Measurements from ENCODE around the gene ZNF253. TPM values are rescaled to one million over a fixed set of nuclear protein-coding genes. Genes with fewer than 3 reads are reported as not detected.
"Not testable (repeated sequence)": the region's sequence is repeated elsewhere in the genome, so short reads cannot be mapped to it uniquely, and the experiment has no call there.

Gene ZNF253
- total RNA-seq, 1 experiment from 2014 or later = 1.8 TPM

DNA sequence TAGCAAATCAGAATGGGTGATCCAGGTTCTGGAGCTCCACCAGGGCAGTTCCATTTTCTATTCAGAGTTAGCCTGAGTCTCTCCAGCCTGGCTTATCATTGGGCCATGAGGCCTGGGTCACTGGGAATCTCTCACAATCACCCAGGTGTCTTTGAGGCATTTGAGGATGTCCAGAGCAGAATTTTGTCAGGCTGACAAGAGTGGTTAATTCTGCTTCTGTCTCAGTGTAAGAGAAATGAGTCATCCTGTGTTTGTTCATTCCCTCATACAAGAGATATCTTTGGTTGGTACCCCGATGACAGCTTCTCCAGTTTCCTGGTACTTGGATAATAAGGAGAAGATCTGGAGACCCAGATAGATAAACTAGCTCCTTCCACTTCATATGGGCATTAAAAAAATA is 45.5 kb downstream of the ZNF253 start:
- ChIA-PET POLR2A (interaction anchor here (0.7 kb wide), 1 partner anchor 846 kb away, joined by 3 read pairs; no protein-coding TSS in a partner anchor), CTCF (no interaction called here)
- Mint-ChIP-seq H3K4me1 (ENCODE audit: insufficient read depth, unreplicated experiment) (no peaks in the 10 kb centered on the region), H3K36me3 (ENCODE audit: insufficient read depth, unreplicated experiment) (peaks cover 7% of the 10 kb centered on the region), H3K4me3 (ENCODE audit: unreplicated experiment) (no peak overlapping the region), H3K27me3 (ENCODE audit: insufficient read depth, unreplicated experiment) (no peaks in the 10 kb centered on the region), H3K9me3 (ENCODE audit: unreplicated experiment) (peaks cover 8% of the 10 kb centered on the region), H3K27ac (ENCODE audit: low read depth, unreplicated experiment) (no peak overlapping the region)
- intact Hi-C loops (cut with micrococcal nuclease) = no loop called here
- DNase-seq (ENCODE audit: unreplicated experiment) = no peak
- BruUV-seq (replicated peaks) = no TSS peak
- no peak for TF ChIP-seq CTCF (IDR thresholded peaks at IDR 0.05; ENCODE audit: unreplicated experiment)

- no peak for TF ChIP-seq CTCF (IDR thresholded peaks at IDR 0.05; ENCODE audit: unreplicated experiment)
- H3K27me3 Mint-ChIP-seq (ENCODE audit: insufficient read depth, unreplicated experiment) = no peaks in the 10 kb centered on the region
- peaks cover 12% of the 10 kb centered on the region for H3K36me3 Mint-ChIP-seq (ENCODE audit: insufficient read depth, unreplicated experiment)
- no peak for DNase-seq (ENCODE audit: unreplicated experiment)
- H3K27ac Mint-ChIP-seq (ENCODE audit: low read depth, unreplicated experiment) = no peak overlapping the region
- H3K9me3 Mint-ChIP-seq (ENCODE audit: unreplicated experiment) = peaks cover 8% of the 10 kb centered on the region
- ChIA-PET POLR2A (no interaction called here), CTCF (interaction anchor here (0.7 kb wide), 1 partner anchor 324 kb away, joined by 4 read pairs; no protein-coding TSS in a partner anchor)
- H3K4me3 Mint-ChIP-seq (ENCODE audit: unreplicated experiment) = no peak overlapping the region
- no TSS peak for BruUV-seq (replicated peaks)
- no peaks in the 10 kb centered on the region for H3K4me1 Mint-ChIP-seq (ENCODE audit: insufficient read depth, unreplicated experiment)
- intact Hi-C loops (cut with micrococcal nuclease) = no loop called here
Measured at GRCh38 chr19:19914596-19914995, 48.9 kb downstream of the ZNF253 start.

DNA sequence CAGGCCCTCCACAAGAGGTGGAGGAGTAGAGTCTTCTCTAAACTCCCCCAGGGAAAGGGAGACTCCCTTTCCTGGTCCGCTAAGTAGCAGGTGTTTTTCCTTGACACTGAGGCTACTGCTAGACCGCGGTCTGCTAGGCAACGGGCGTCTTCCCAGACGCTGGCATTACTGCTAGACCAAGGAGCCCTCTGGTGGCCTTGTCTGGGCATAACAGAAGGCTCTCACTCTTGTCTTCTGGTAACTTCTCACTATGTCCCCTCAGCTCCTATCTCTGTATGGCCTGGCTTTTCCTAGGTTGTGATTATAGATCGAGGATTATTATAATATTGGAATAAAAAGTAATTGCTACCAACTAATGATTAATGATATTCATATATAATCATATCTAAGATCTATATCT is 64.7 kb downstream of the ZNF253 start:
- intact Hi-C loops (cut with micrococcal nuclease); POLR2A ChIA-PET; H3K4me1 Mint-ChIP-seq (ENCODE audit: insufficient read depth, unreplicated experiment); BruUV-seq (replicated peaks); CTCF ChIA-PET; H3K27ac Mint-ChIP-seq (ENCODE audit: low read depth, unreplicated experiment); H3K36me3 Mint-ChIP-seq (ENCODE audit: insufficient read depth, unreplicated experiment); H3K27me3 Mint-ChIP-seq (ENCODE audit: insufficient read depth, unreplicated experiment); H3K4me3 Mint-ChIP-seq (ENCODE audit: unreplicated experiment): not testable (repeated sequence)
- DNase-seq (ENCODE audit: unreplicated experiment) = peak; percentile 0
- peaks cover 30% of the 10 kb centered on the region for H3K9me3 Mint-ChIP-seq (ENCODE audit: unreplicated experiment)

- H3K9me3 Mint-ChIP-seq (ENCODE audit: unreplicated experiment) = peaks cover 30% of the 10 kb centered on the region
- CTCF ChIA-PET; intact Hi-C loops (cut with micrococcal nuclease); BruUV-seq (replicated peaks); DNase-seq (ENCODE audit: unreplicated experiment); H3K4me3 Mint-ChIP-seq (ENCODE audit: unreplicated experiment); H3K27ac Mint-ChIP-seq (ENCODE audit: low read depth, unreplicated experiment); POLR2A ChIA-PET; H3K36me3 Mint-ChIP-seq (ENCODE audit: insufficient read depth, unreplicated experiment); H3K27me3 Mint-ChIP-seq (ENCODE audit: insufficient read depth, unreplicated experiment); H3K4me1 Mint-ChIP-seq (ENCODE audit: insufficient read depth, unreplicated experiment): not testable (repeated sequence)
Measured at GRCh38 chr19:19933432-19934314, 68.0 kb downstream of the ZNF253 start.

- no peak for TF ChIP-seq CTCF (IDR thresholded peaks at IDR 0.05; ENCODE audit: unreplicated experiment)
- intact Hi-C loops (cut with micrococcal nuclease) = no loop called here
- POLR2A ChIA-PET = no interaction called here
- Mint-ChIP-seq H3K4me1 (ENCODE audit: insufficient read depth, unreplicated experiment) (no peaks in the 10 kb centered on the region), H3K36me3 (ENCODE audit: insufficient read depth, unreplicated experiment) (peaks cover 6% of the 10 kb centered on the region), H3K9me3 (ENCODE audit: unreplicated experiment) (peaks cover 22% of the 10 kb centered on the region), H3K27me3 (ENCODE audit: insufficient read depth, unreplicated experiment) (no peaks in the 10 kb centered on the region), H3K4me3 (ENCODE audit: unreplicated experiment) (no peak overlapping the region), H3K27ac (ENCODE audit: low read depth, unreplicated experiment) (no peak overlapping the region)
- no TSS peak for BruUV-seq (replicated peaks)
- DNase-seq (ENCODE audit: unreplicated experiment) = no peak
- CTCF ChIA-PET = no interaction called here
Measured at GRCh38 chr19:19937403-19937802, 71.7 kb downstream of the ZNF253 start.

Data from MCF 10A (cell line).